GM18861 (cell line): ENCODE results near the gene ST7L.
"Not testable (repeated sequence)": the region's sequence is repeated elsewhere in the genome, so short reads cannot be mapped to it uniquely, and the experiment has no call there.

Experiments
- ATAC-seq: cut with Tn5 transposase; IDR thresholded peaks from one replicate; pipeline ENCODE4 v1.9.1; 2021; ENCODE audit not compliant: unreplicated experiment

The ST7L gene

GRCh38 chr1:112502826-112503225 lies 116.1 kb downstream of the ST7L start:
- no peak for ATAC-seq

DNA sequence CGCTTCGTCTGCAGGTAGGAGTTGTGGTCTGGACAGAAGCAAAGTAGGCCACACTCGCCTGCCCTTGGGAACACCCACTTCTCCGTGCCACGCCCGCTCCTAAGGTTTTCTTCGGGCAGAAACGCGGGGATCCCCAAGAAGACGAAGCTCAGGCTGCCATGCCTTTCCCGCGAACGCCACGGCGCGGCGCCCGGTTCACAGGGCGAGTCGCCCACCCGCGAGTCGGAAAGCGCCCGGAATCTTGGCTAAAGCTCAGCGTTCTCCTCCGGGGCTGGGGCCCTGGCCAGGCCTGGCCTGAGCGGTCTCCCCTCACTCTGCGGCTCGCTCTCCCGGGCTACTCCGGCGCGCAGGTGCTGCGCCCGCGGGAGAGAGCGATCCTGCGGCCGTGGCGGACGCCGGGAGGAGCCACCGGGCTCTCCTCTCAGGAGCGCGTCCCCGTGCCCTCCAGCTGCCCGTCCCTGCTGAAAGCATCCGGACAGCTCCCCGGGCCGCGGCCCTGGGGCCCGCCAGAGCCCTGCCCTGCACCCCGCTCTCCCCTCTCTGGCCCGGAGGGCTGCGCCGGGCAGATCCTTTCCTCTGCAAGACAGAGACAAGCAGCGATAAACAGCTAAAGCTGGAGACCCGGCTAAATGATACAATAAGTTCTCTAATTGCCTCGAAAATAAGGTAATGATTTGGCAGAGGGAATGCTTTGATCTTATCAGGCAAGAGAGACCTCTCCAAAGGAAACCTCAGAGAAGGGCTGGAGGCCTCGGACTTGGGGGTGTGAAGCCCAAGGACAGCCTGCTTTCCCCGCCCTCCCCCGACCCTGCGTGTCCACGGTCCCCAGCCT lies 116.9 kb downstream of the ST7L start:
- no peak for ATAC-seq

GRCh38 chr1:112496290-112496689 lies 122.7 kb downstream of the ST7L start:
- no peak for ATAC-seq

DNA sequence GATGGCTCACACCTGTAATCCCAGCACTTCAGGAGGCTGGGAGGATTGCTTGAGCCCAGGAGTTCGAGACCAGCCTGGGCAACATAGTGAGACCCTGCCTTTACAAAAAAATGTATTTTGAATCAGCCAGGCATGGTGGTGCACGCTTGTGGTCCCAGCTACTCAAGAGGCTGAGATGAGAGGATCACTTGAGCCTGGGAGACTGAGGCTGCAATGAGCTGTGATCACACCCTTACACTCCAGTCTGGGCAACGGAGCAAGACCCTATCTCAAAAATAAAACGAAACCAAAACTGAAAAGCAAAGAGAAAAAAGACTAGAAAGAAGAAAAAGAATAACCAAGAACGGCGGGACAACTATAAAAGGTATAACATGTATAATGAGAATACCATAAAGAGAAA lies 125.6 kb downstream of the ST7L start:
- no peak for ATAC-seq

GRCh38 chr1:112492076-112492475 lies 126.9 kb downstream of the ST7L start:
- ATAC-seq: no peak

- ATAC-seq: no peak
Observed at GRCh38 chr1:112488141-112488540, 130.8 kb downstream of the ST7L start.

DNA sequence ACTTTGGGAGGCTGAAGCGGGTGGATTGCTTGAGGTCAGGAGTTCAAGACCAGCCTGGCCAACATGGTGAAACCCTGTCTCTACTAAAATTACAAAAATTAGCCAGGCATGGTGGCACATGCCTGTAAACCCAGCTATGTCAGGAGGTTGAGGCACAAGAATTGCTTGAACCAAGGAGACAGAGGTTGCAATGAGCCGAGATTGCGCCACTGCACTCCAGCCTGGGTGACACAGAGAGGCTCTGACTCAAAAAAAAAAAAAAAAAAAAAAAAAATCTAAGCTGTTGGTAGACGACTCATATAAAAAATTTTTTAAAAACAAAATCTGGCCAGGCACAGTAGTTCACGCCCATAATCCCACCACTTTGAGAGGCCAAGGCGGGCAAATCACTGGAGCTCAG lies 131.3 kb downstream of the ST7L start:
- not testable (repeated sequence) for ATAC-seq

DNA sequence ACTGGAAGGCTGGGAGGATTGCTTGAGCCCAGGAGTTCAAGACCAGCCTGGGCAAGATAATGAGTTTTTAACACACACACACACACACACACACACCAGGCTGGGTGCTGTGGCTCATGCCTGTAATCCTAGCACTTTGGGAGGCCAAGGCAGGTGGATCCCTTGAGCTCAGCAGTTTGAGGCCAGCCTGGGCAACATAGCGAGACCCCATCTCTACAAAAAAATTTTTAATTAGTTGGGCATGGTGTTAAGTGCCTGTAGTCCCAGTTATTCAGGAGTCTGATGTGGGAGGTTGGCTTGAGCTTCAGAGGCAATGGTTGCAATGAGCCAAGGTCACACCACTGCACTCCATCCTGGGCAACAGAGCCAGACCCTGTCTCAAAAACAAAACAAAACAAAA lies 132.9 kb downstream of the ST7L start:
- ATAC-seq: not testable (repeated sequence)

- ATAC-seq: no peak
Observed at GRCh38 chr1:112478314-112478713, 140.6 kb downstream of the ST7L start.

DNA sequence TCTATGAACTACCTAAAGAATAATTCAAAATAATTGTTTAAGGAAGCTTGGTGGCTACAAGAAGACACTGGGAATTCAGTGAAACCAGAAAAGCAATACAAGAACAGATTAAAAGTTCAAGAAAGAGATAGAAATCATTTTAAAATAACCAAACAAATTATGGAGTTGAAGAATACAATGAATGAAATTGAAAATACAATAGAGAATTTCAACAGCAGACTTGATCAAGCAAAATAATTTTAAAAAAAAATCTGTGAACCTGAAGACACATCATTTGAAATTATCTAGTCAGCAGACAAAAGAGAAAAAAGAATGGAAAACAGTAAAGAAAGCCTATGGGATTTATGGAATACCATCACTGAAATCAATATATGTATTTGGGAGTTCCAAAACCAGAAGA lies 141.4 kb downstream of the ST7L start:
- ATAC-seq: no peak
